ENCODE measurements around the gene RTF2.
A peak's percentile ranks its signal among the peaks of the same experiment; 100 is the strongest.
"Not testable (repeated sequence)": the region's sequence is repeated elsewhere in the genome, so short reads cannot be mapped to it uniquely, and the experiment has no call there.

Gene RTF2

GRCh38 chr20:56554869-56555268, 86.4 kb downstream of the RTF2 start:
- peak; percentile 45 for DNase-seq

DNA sequence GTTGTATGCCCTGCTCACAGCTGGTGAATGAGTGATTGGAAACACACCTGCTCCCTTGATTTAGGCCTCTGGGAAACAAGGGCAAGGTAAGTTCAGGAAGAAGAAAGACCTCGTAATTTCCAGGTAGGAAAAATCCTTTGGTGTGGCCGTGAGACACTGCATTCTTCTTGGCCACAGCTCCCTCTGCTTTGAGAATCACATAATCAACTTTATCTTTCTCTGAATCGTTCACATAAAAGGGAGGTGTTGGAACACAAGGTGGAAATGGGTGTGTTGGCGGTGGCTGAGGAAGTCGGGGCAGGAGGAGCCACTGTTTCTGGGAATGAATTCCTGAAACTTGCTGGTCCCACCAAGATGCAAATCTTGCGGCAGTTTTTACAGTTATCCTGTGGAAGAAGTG, 90.5 kb downstream of the RTF2 start:
- DNase-seq: no peak

- not testable (repeated sequence) for DNase-seq
These were observed 96.1 kb downstream of the RTF2 start for GRCh38 chr20:56564526-56564925.

DNA sequence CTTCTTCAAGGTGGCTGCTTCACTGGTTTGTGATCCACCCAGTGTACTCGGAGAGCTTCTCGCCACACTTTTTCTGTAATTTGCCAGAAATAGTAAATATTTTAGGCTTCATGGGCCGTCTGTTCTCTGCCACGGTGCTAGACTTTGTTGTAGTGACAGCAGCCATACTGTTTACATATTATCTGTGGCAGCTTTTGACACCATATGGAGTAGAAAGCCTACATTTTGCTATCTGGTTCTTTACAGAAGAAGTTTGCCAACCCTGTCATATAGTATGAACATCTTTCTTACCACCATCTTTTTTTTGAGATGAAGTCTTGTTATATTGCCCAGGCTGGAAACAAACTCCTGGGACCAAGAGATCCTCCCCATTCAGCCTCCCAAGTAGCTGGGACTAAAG, 97.1 kb downstream of the RTF2 start:
- DNase-seq: no peak

DNA sequence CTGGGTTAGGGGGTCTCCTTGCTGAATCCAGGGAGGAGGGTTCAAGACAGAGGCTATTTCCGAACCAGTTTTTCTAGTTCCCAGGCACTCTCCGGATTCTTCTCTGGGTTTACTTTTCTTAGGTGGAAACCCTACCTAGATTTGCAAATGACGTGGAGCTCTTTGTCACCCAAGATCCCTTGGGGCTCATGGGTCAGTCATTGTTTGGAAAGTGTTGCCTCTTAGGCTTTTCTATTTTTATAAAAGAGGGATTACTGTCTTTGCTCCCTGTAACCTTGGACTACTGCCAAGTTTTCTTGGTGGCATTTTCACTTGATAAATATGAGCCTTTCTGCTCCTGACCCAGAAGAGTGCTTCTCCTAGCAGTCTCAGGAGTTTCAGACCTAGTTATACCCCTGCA, 98.2 kb downstream of the RTF2 start:
- DNase-seq: peak; percentile 3

All from NCI-H1105 treated with DMSO at 0.1 percent for 48 hours (cell line).